Stimulated activated CD4-positive, alpha-beta T cell treated with anti-CD3 and anti-CD28 coated beads, Interleukin-1b, Interleukin-23, amount 100 ng/mL, for 24 hours (primary cell): ENCODE measurements around the gene FGD4.

Source experiments
- DNase-seq, 4 experiments: peaks; one replicate each; pipeline ENCODE4 v3.0.0-alpha.2; 2020; ENCODE audit warnings: low read depth in 4 of 4, low spot score in 1 of 4

FGD4 gene

DNA sequence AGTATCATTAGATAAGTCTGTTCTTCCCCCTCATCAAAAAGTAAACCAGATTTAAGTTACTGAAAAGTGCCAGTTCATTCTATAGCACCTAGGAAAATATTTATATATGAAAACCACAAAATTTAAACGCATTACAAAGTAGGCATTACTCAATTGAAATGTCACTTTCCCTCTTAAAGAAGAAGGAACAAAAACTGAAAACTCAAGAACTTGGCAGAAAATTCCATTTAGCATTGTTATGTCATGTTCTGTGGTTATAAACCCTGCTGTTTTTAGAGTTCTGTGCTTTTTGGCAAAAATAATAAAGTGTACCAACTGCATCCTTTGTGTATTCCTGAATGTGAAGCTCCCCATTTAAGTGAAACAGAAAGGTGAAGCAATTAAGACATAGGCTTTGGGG is 3.6 kb downstream of the FGD4 start:
- DNase-seq: no peak

DNA sequence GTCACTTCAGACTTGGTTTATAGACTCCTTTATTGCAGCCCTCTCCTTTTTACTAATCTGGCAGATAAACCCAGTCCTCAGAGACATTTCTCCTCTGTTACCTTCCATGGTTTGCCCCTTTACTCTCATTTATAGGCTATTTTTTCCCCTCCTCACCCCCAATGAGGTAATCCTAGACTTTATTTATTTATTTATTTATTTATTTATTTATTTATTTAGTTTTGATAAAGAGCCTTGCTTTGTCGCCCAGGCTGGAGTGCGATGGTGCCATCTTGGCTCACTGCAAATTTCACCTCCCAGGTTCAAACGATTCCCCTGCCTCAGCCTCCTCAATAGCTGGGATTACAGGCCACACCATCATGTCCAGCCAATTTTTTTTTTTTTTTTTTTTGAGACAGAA is 8.4 kb downstream of the FGD4 start:
- DNase-seq: no peak

DNA sequence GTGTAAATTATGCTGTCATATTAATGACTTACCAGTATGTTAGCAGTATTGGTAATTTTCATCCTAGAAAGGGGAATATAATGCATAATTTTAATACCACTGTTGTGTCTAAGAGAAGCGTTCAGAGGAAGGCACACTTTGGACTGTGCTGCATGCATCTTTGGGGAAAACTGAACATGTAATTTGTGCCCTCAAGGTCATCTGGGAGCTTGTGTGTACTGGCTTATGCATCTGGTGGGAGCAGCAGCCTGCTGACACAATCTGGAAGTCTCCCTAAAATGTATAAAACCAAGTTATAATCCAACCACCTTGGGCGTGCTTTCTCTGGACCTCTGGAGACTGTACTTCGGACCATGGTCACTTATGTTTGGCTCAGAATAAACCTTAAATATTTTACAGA is 14.1 kb downstream of the FGD4 start:
- DNase-seq: no peak

DNA sequence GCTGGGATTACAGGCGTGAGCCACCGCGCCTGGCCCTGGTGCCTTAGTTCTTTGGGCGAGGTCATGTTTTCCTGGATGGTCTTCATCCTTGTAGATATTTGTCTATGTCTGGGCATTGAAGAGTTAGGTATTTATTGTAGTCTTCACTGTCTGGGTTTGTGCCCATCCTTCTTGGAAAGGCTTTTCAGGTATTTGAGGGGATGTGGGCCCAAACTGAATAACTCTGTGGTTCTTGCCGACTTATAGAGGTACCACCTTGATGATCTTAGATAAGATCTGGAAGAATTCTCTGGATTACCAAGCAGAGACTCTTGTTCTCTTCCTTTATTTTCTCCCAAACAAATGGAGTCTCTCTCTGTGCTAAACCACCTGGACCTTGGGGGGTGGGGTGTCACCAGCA is 18.9 kb downstream of the FGD4 start:
- no peak for DNase-seq

DNA sequence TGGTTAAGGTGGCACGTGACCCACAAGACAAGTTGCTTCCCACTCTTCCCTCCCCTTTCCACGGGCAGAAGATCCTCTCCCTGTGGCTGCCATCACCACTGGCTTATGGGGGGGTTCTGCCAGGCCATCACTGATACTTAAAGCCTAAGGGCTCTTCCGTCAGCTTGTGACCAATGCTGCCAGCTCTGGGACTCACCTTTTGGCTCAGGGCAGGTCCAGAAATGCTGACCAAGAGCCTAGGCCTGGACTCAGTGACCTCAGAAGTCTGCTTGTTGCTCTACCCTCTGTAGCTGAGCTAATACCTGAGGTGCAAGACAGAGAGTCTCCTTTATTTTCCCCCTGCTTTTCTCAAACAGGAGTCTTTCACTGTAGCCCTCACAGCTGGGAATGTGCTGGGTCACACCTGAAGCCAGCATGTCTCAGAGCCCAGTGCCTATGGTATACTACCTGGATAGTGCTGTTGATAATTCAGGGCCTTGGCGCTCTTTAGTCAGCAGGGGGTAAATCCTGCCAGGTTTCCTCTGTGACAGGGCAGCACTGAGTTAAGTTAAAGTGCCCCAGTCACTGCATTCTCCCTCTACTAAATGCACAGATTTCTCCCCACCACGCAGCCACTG is 19.7 kb downstream of the FGD4 start:
- no peak for DNase-seq

DNA sequence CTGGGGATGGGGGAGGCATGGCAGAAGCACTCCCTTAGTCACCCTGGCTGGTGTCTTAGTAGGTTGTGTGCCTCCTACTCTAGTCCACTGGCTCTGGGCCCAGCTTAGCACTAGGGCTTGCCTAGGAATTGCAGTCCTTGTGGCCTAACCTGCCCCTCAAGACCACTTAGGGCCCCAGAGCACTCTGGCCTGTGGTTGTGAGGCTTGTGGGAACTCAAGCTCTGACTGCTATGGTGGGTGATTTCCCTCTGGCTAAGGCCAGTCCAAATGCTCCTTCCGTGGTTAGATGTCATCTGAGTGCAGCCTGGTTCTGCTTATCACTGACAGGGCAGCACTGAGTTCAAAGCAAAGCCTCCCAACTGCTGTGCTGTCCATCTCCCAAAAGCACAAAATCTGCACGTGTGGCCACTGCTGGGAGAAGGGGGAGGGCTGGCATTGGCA is 20.2 kb downstream of the FGD4 start:
- DNase-seq: no peak

DNA sequence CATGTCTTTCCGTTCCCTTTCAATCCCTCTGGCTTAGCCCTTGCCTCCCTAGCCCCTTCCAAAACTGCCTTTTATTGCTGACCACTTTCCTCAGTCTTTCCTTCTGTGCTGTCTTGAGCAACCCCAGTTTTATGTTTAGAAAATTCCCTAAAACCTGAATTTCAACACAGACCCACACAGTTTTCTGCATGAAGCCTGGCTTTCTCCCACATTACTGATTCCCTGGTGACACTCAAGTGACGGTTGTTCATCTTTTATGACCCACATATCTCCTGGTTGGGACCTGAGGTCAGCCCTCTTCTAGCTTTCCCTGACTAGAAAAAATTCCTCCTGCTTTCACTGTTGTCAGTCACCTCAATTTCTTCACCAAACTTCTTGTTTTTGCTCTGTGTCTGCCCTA is 21.0 kb downstream of the FGD4 start:
- DNase-seq: no peak

DNA sequence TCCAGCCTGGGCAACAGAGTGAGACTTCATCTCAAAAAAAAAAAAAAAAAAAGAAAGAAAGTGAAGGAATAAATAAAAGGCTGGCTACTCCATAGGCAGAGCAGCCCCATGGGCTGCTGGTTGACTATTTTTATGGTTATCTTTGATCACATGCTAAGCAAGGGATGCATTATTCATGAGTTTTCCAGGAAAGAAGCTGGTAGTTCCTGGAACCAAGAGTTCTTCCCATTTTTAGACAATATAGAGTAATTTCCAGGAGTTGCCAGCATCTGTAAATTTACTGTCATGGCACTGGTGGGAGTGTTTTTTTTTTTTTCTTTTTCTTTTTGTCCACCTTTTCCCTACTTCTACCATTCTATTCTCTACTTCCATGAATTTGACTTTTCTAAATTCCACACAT is 24.2 kb downstream of the FGD4 start:
- no peak for DNase-seq

DNA sequence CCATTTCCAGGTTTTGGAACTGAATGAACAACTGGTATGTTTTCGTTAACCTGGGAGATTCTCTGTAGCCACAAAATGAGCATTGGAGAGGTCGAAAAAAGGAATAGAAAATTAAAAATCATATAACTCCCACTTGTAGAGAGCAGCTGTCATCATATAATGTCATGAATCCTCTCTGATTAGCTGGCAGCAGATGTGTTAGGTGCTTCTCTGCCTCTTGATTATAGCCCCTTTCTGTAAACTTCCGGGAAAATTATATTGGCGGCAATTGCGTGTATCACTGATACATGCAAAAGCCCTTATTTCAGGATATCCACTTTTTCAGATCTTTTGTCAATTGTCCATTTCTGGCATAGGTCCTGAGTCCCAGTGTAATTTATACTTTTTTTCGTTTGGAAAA is 31.7 kb downstream of the FGD4 start:
- DNase-seq: no peak

DNA sequence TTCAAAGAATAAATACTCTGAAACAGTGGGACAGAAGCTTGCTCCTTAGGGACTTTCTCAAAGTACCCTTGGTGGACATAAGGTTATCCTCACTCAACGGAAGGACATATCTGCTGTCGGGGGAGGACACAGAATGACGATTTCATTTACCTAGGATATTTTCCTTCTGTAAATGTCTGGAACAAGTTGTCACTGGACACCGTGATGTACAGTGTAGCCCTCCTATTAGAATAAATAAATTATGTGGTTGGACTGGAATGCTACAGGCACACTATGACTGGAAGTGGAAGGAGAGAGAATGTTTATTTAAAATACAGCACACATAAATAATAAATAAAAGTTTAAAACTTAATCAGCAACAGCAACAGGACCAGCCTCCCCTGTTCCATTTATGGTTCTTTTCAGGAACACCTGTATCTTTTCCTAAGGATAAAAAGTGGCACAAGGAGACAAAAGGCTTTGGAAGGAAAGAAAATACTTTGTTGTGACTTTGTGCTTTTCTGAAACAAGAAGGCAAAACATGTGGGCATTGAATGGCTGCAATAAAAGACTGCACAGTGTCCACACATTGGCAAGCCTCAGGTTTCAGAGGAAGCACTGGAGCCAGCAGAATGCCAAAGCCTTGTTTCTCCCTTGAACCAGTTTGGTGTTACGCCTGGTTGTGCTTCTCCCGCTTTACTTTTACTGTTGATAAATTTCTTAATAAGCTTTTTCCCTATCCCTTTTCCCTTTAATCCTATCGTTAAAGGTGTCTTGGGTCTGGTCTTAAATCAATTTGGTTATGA is 36.8 kb downstream of the FGD4 start:
- DNase-seq: no peak

DNA sequence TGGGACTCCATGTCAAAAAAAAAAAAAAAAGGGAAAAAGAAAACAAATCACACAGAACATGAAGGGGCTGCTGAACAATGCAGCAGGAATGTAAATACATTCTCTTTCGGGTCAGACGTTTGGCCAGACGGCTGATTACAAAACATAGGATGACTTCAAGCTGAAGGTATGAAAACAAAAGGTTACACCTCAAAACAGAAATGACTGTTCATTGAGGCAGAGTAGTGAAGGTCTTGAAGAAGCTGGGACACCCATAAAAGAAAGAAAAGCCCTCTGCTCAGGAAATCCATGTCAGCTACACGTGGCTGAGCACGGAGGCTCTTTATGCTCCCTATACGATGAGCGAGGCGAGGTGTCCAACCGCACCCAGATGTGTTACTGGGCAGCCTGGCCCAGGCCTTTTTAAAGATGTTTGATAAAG is 37.7 kb downstream of the FGD4 start:
- DNase-seq: no peak

DNA sequence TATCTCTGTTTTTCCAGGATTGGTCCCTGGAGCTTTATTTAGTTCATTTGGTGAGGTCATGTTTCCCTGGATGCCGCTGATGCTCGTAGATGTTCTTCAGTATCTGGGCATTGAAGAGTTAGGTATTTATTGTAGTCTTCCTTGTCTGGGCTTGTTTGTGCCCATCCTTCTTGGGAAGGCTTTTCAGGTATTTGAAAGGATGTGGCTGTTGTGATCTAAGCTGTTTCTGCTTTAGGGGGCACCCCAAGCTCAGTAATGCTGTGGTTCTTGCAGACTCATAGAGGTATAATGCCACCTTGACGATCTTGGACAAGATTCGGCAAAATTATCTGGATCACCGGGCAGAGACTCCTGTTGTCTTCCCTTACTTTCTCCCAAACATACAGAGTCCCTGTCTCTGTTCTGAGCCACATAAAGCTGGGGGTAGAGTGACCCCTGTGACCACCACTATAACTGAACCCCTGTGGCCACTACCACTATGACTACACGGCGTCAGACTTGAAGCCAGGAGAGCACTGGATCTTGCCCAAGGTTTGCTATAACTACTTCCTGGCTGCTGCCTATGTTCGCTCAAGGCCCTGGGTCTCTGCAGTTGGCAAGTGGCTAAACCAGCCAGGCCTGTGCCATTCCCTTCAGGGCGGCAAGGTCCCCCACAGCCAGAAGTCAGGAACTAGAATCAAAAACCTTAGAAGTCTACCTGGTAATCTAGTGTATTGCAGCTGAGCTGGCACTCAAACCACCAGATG is 40.9 kb downstream of the FGD4 start:
- no peak for DNase-seq

DNA sequence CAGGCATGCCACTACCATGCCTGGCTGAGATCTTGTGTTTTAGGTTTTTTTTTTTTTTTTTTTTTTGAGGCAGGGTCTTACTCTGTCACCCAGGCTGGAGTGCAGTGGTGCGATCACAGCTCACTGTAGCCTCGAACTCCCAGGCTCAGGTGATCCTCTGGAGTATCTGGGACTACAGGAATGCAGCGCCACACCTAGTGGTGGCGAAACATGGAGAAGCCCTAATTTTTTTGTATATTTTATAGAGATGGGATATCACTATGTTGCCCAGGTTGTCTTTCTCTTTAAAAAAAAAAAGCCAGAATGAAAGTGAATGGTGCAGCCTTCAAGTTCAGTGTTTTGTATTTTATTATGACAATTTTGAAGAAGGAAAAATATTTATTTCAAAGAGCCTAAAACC is 44.1 kb downstream of the FGD4 start:
- no peak for DNase-seq

DNA sequence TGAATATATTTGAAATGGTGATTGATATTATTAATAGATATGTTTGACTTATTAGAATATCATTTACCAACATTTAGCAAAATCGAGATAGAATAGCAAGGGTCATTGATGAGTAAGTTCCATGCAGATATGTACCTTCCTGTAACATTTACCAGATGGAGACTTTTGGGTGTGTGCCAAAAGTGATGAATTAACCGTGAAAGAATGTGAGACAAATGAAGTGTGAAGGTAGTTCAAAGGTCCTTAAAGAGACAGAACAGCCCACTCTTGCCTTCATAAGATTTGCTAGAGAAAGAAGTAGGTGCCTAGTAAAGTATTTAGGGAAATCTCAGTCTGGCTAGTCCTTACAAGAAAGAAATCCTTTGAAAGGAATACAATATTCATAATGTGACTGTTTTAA is 45.5 kb downstream of the FGD4 start:
- no peak for DNase-seq

DNA sequence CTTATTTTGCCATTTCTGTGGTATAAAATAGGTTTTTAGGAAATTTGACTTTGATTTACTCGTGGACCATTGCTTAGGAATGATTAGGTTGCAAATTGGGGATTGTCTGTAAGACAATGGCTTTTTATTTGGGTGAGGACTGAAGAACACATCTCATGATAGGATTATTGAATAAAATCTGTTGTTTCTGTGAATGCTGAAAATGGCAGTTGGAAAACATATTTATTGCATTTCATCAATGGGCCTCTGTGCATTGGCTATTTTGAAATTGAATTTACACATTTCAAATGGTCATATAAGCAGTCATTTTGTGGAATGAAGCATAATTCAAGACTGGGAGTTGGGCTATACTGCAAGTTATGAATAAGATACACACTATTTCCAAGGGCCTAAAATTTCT is 46.0 kb downstream of the FGD4 start:
- DNase-seq: no peak

DNA sequence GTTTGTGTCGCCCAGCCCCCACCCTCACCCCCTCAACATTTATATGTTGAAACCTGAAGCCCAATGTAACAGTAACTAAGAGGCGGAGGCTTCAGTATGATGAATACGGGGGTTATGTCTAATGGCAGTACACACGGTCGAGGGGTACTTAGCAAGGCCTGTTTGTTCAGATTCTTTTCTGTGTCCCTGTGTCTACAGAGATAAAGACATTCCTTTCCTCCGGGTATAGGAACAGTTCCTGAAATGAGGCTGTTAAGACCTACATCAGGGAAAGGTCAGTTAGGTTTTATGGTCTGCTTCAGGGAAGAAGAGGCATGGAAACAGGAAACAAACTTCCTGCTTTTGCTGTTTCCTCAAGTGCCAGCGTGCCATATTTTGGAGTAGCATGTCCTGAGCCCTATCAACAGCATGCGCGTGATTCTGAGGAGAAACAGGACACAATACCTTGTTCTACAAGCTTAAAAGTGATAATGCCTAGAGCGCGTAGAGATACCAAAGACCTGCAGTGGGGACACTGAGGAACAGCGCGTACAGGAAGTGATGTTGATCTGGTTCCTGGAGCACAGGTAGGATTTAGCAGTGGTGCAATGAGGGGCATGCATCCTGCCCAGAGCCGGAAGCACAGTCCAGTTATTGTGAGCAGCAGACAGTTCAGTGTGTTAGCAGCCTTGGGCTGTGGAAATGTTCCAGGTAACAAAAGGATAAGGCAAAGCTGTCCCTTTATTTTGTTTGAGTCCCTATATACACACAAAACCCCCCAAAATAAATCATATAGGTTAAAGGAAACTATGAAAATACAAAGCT is 47.2 kb downstream of the FGD4 start:
- DNase-seq: no peak

DNA sequence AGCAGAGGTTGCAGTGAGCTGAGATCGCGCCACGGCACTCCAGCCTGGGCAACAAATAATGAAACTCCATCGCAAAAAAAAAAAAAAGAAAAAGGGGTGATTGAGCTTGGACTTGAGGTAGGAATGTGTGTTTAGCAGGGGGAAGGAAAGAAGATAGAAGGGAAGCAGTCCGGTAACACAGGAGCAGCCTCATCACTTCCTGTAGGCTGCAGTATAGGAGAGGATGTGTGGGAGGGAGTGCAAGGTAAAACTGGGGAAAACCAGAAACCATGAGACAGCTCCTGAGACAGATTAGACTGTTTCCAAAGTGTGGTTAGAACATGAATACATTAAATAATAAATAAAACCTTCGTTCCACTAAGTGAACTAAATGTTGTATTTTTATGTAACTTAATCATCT is 49.2 kb downstream of the FGD4 start:
- no peak for DNase-seq

DNA sequence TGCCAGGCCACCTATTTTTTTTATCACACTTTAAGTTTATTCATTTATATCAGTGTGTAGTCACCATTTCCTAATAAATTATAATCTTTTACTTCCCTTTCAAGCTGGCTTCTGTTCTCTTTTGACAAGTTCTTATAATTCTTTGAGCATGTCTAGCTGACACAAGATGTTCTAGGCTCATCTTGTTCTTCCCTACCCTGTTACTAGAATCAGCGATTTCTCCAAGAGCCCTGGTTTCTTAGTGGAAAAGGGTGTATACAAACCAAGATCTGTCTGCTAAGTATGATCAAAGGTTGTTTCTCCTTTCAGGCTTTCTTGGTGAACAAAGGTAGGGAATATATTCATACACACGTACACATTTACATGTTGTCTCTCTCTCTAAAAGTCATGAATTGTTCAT is 51.0 kb downstream of the FGD4 start:
- DNase-seq: no peak

DNA sequence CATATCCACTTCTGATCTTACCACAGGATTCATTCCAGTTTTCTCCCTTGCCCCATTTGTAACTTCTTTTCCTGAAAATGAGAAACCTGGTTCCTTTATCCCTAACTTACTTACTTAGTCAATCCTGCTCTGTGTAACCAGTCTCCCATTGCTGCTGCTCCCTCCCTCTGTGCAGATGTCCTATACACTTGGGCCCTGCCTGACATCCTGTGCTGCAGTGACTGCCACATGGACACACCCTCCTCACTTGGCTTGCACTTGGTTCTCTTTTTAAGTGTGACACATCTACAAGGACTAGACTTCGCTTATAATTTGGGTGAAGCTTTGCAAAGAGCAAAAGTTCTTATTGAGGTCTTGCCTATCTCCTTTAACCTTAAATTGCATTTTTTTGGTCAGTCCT is 51.4 kb downstream of the FGD4 start:
- no peak for DNase-seq

DNA sequence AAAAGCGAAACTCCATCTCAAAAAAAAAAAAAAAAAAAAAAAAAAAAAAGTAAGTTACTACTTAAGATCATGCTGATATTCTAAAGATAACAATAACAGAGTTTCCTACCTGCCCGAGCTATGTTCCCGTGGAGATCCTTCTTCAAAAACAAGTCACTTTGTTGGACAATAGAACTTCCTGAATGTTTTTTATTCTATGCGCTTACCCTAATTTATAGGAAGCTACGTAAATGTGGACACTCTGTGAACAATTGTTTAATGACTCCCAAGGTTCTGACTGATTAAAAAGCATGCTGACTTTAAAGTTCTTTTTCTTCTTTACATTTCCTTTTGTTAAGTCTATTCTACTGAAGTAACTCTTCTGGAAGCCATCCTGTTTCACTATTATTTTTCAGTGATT is 52.5 kb downstream of the FGD4 start:
- no peak for DNase-seq

DNA sequence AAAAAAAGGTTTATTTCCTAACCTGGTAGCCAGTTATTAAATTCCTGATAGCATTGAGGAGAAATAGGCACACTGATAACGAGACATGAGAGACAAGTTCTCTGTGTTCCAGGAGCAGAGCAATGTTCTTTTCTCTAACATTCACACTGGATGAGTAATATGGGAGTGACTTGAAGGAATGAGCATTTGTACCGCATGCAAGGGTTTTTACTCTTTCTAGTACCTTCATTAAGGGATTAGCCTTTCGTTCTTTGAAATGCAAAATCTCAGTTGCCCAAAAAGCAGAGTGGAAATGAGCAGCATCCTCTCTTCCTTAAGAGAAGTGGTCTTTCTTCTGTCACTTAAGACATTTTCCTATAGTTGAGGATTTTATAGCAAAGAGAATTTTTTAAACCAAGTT is 54.7 kb downstream of the FGD4 start:
- no peak for DNase-seq

DNA sequence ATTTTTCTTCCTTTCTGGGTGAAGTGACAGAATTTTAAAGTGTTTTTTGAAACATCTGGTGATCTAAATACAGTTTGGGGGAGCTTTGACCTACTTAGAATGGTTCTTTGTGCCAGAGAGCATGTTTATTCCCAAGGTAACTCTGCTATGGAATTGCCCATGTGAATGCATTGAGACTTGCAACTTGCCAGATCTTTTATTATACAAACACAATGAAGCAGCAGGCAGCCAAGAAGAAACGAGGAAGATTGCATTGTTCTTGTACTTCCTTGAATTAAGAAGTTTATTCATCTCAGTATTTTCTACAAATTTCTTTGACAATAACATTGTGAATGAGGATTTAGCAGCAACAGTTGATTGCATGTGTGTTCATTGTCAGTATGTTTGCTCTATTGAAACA is 55.5 kb downstream of the FGD4 start:
- DNase-seq: no peak
